Sigmoid colon (tissue), 4 donors: ENCODE results near the gene FBXW11.

Source experiments
- EP300 ChIP-seq, 4 donors: sonication (generic); formaldehyde crosslinking; IDR thresholded peaks; one replicate each; pipeline ENCODE4 v1.6.1; 2017; ENCODE audit warnings: antibody characterized with exemption in 4 of 4
- POLR2A ChIP-seq, 2 donors: fragments of 450-650 bp; IDR thresholded peaks; one replicate each; pipeline ENCODE4 v1.6.1; 2016; ENCODE audit warnings: antibody characterized with exemption in 2 of 2, mild to moderate bottlenecking in 2 of 2, moderate library complexity in 2 of 2
- POLR2AphosphoS5 ChIP-seq, 4 donors: sonication (generic); formaldehyde crosslinking; IDR thresholded peaks; one replicate each; pipeline ENCODE4 v1.6.1; 2017; ENCODE audit warnings: antibody characterized with exemption in 4 of 4
- TF ChIP-seq, protein P1 (sequence below), 4 experiments: fragments of 450-650 bp in 3 of 4; fragments of 200-600 bp in 1 of 4; IDR thresholded peaks; one replicate each; pipeline ENCODE4 v1.5.1; 2016 to 2019; ENCODE audit warnings: antibody characterized with exemption in 4 of 4, mild to moderate bottlenecking in 3 of 4, moderate library complexity in 2 of 4

DNA sequence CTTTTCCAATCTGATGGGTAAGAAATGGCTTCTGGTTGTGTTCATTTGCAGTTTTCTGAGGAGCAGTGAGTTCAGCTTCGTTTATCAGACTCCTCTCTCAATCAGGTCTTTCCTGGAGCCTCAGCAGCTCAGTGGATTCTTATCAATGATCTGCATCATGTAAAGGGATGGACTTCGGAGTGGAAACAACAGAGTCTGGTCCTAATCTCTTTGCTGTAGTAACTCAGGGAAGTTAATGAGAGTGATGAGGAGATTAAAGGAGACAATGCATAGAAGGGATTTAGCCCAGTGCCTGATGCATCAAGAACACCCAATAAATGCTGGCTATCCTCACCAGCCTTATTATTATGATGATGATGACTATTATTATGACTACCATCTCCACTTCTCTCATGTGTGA, 173.7 kb downstream of the FBXW11 start:
- TF ChIP-seq, protein P1, sequence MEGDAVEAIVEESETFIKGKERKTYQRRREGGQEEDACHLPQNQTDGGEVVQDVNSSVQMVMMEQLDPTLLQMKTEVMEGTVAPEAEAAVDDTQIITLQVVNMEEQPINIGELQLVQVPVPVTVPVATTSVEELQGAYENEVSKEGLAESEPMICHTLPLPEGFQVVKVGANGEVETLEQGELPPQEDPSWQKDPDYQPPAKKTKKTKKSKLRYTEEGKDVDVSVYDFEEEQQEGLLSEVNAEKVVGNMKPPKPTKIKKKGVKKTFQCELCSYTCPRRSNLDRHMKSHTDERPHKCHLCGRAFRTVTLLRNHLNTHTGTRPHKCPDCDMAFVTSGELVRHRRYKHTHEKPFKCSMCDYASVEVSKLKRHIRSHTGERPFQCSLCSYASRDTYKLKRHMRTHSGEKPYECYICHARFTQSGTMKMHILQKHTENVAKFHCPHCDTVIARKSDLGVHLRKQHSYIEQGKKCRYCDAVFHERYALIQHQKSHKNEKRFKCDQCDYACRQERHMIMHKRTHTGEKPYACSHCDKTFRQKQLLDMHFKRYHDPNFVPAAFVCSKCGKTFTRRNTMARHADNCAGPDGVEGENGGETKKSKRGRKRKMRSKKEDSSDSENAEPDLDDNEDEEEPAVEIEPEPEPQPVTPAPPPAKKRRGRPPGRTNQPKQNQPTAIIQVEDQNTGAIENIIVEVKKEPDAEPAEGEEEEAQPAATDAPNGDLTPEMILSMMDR (IDR thresholded peaks at IDR 0.05): no peak
- TF ChIP-seq POLR2A (IDR thresholded peaks at IDR 0.05) (no peak), POLR2AphosphoS5 (IDR thresholded peaks at IDR 0.05) (no peak), EP300 (IDR thresholded peaks at IDR 0.05) (no peak)
